ENCODE measurements around the gene POMP.

Gene POMP

DNA sequence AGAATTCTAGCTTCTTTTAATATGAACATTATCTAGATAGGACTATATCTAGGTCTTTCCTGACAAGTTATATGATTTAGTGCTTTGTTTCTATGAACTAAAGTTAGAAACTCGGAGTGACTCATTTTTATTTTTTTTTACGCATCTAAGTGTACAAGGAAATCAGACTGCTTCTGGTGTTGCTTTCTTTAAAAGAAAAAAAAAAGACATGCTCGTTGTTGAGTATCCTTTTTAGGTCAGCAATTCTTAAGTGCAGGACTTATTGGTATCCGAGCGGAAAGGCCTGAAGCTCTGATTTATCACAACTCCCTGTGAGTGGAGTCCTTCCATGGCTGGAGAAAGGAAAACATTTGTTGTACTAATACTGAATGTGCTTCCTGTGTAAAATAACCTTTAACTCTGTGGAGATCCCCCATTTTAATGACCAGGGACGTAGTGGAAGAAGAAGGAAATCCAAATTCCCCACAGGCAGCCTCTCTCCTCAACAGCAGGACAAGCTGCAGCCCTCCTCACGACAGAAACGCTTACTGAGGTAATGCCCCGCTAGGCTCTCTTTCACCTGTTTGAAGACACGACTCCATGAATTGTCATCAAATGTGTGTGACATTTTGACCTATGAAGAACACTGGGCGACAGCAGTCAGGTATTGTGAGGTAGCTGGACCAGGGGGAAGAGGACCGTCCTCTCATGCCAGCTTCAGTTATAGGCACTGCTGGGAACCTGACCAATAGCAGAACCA lies 17.9 kb upstream of the POMP start:
- peaks cover 2% of the 10 kb centered on the region for H3K27me3 Mint-ChIP-seq (ENCODE audit: low read depth, poor library complexity)
- H3K36me3 Mint-ChIP-seq (ENCODE audit: low read depth) = peaks cover 6% of the 10 kb centered on the region
- no peak overlapping the region for H3K4me3 Mint-ChIP-seq
- no peak for DNase-seq
- TF ChIP-seq, protein P1, sequence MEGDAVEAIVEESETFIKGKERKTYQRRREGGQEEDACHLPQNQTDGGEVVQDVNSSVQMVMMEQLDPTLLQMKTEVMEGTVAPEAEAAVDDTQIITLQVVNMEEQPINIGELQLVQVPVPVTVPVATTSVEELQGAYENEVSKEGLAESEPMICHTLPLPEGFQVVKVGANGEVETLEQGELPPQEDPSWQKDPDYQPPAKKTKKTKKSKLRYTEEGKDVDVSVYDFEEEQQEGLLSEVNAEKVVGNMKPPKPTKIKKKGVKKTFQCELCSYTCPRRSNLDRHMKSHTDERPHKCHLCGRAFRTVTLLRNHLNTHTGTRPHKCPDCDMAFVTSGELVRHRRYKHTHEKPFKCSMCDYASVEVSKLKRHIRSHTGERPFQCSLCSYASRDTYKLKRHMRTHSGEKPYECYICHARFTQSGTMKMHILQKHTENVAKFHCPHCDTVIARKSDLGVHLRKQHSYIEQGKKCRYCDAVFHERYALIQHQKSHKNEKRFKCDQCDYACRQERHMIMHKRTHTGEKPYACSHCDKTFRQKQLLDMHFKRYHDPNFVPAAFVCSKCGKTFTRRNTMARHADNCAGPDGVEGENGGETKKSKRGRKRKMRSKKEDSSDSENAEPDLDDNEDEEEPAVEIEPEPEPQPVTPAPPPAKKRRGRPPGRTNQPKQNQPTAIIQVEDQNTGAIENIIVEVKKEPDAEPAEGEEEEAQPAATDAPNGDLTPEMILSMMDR (IDR thresholded peaks at IDR 0.05) = no peak
- peaks cover 4% of the 10 kb centered on the region for H3K9me3 Mint-ChIP-seq
- H3K27ac Mint-ChIP-seq = peak overlapping the region; percentile 45
- H3K4me1 Mint-ChIP-seq = peaks cover 19% of the 10 kb centered on the region

DNA sequence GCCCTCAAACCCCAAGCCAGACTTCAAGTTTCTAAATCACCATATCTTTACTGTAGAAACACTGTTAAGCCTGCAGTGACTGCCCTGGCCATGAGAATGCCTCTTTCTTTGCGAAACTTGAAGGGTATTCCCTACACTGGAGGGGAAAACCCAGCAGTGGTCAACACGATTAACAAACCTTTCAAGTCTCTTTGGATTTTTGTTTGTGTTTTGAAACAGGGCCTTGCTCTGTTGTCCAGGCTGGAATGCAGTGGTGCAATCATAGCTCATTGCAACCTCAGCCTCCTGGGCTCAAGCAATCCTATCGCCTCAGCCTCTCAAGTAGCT lies 17.4 kb upstream of the POMP start:
- H3K9me3 Mint-ChIP-seq = peaks cover 4% of the 10 kb centered on the region
- no peak for DNase-seq
- peaks cover 18% of the 10 kb centered on the region for H3K4me1 Mint-ChIP-seq
- H3K27ac Mint-ChIP-seq = peak overlapping the region; percentile 45
- TF ChIP-seq, protein P1 (IDR thresholded peaks at IDR 0.05) = no peak
- H3K36me3 Mint-ChIP-seq (ENCODE audit: low read depth) = peaks cover 6% of the 10 kb centered on the region
- H3K4me3 Mint-ChIP-seq = no peak overlapping the region
- peaks cover 2% of the 10 kb centered on the region for H3K27me3 Mint-ChIP-seq (ENCODE audit: low read depth, poor library complexity)

- Mint-ChIP-seq H3K9me3 (no peaks in the 10 kb centered on the region), H3K27me3 (ENCODE audit: low read depth, poor library complexity) (no peaks in the 10 kb centered on the region), H3K4me1 (peaks cover 15% of the 10 kb centered on the region), H3K4me3 (no peak overlapping the region), H3K27ac (no peak overlapping the region), H3K36me3 (ENCODE audit: low read depth) (peaks cover 5% of the 10 kb centered on the region)
- DNase-seq = no peak
- TF ChIP-seq, protein P1 (IDR thresholded peaks at IDR 0.05) = no peak
Observed at GRCh38 chr13:28650284-28650683, 8.6 kb upstream of the POMP start.

DNA sequence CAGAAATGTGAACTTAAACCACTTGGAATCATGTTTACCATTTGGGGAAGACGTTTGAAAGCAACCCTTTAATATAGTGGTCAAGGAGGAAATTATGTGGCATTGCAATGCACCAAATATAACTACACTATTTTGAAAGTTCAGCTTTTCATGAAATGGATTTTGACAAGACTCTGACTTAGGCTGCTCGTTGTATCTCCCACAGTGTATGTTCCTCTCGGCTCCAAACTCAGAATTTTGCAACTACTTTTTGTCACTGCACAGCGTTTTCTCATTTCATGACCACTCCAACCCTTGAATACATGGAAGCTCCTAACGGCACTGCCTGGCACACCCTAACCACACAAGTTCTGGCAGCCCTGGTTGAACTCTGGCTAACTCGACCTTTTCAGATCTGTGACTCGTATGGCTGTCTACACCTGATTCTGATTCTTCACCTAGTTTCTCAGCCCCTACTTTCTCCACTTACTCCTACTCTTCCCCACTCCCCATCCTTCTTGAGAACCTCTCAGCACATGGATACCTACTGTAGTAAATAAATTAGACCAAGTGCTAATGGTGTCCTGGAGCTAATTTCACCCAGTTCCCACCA lies 7.0 kb upstream of the POMP start:
- H3K4me1 Mint-ChIP-seq = peaks cover 25% of the 10 kb centered on the region
- no peaks in the 10 kb centered on the region for H3K9me3 Mint-ChIP-seq
- no peaks in the 10 kb centered on the region for H3K27me3 Mint-ChIP-seq (ENCODE audit: low read depth, poor library complexity)
- no peak overlapping the region for H3K4me3 Mint-ChIP-seq
- DNase-seq = no peak
- peaks cover 5% of the 10 kb centered on the region for H3K36me3 Mint-ChIP-seq (ENCODE audit: low read depth)
- TF ChIP-seq, protein P1 (IDR thresholded peaks at IDR 0.05) = no peak
- H3K27ac Mint-ChIP-seq = peak overlapping the region; percentile 33

GRCh38 chr13:28653111-28653510 lies 5.8 kb upstream of the POMP start:
- Mint-ChIP-seq H3K9me3 (no peaks in the 10 kb centered on the region), H3K4me3 (no peak overlapping the region), H3K36me3 (ENCODE audit: low read depth) (peaks cover under 1% of the 10 kb centered on the region), H3K4me1 (peaks cover 37% of the 10 kb centered on the region), H3K27me3 (ENCODE audit: low read depth, poor library complexity) (no peaks in the 10 kb centered on the region), H3K27ac (peak overlapping the region; percentile 27)
- DNase-seq = no peak
- TF ChIP-seq, protein P1 (IDR thresholded peaks at IDR 0.05) = no peak

DNA sequence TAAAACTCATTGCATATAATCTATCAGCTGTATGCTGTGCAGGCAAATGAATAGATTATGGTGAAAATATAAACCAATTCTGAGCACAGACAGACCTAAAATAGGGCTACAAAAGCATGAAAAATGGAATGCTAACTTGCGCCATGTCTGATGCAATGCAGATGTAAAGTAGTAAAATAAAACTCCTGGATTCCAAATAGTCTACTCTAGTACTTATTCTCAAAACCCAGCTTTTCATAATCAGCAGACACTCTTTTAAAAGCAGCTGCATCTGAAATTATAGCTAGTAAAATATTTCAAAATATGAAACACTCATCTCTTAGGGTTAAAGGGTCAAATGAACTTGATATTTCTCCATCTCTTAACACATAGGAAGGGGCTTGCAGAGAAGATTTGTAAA lies 4.7 kb upstream of the POMP start:
- H3K36me3 Mint-ChIP-seq (ENCODE audit: low read depth) = no peaks in the 10 kb centered on the region
- peaks cover 43% of the 10 kb centered on the region for H3K4me1 Mint-ChIP-seq
- H3K27me3 Mint-ChIP-seq (ENCODE audit: low read depth, poor library complexity) = no peaks in the 10 kb centered on the region
- TF ChIP-seq, protein P1 (IDR thresholded peaks at IDR 0.05) = no peak
- DNase-seq = no peak
- H3K27ac Mint-ChIP-seq = no peak overlapping the region
- no peak overlapping the region for H3K4me3 Mint-ChIP-seq
- no peaks in the 10 kb centered on the region for H3K9me3 Mint-ChIP-seq

Measured in nephron progenitor cell (in vitro differentiated cells).